SU-DHL-6 (cell line): ENCODE results near the gene EFNA1.

Source experiments
- H2AFZ ChIP-seq: fragments of 200-600 bp; sonication (generic); 2 replicates; pipeline ENCODE4 v1.6.1; 2014; ENCODE audit warnings: low read depth, mild to moderate bottlenecking, moderate library complexity, mixed read lengths, antibody characterized with exemption, low read length; ENCODE audit not compliant: severe bottlenecking
- H3F3A ChIP-seq: fragments of 200-600 bp; shearing (Covaris generic); 2 replicates; pipeline ENCODE4 v1.6.0; 2016; ENCODE audit warnings: antibody characterized with exemption, mild to moderate bottlenecking; ENCODE audit not compliant: insufficient read depth
- H3K27ac ChIP-seq: fragments of 200-600 bp; sonication (generic); 2 replicates; pipeline ENCODE4 v1.5.1; 2016; ENCODE audit warnings: low read depth, mild to moderate bottlenecking, low read length, moderate library complexity, mixed read lengths
- H3K27me3 ChIP-seq: fragments of 200-600 bp; sonication (generic), shearing (Covaris generic); 2 replicates; pipeline ENCODE4 v1.6.0; 2014; ENCODE audit warnings: mild to moderate bottlenecking, low read length
- H3K36me3 ChIP-seq: fragments of 200-600 bp; sonication (generic); 2 replicates; pipeline ENCODE4 v1.6.1; 2014; ENCODE audit warnings: mild to moderate bottlenecking, low read length, mixed read lengths
- H3K4me2 ChIP-seq: fragments of 300-600, 200-600 bp; shearing (Covaris generic), sonication (generic); 2 replicates; pipeline ENCODE4 v1.6.0; 2014; ENCODE audit warnings: low read length, low read depth, mild to moderate bottlenecking; ENCODE audit not compliant: poor library complexity, severe bottlenecking
- H3K4me3 ChIP-seq: fragments of 200-600 bp; sonication (generic); 2 replicates; pipeline ENCODE4 v1.5.1; 2014; ENCODE audit warnings: antibody characterized with exemption, low read length, mild to moderate bottlenecking, mixed read lengths; ENCODE audit not compliant: insufficient read depth, poor library complexity, severe bottlenecking
- H3K79me2 ChIP-seq: fragments of 200-600 bp; sonication (generic); 2 replicates; pipeline ENCODE4 v1.6.1; 2014; ENCODE audit warnings: mild to moderate bottlenecking, low read length, moderate library complexity; ENCODE audit not compliant: insufficient read depth
- H3K9ac ChIP-seq: fragments of 200-600 bp; sonication (generic); 2 replicates; pipeline ENCODE4 v1.7.0; 2014; ENCODE audit warnings: mild to moderate bottlenecking, low read length
- H3K9me2 ChIP-seq: fragments of 200-600 bp; sonication (generic); replicated peaks from 2 replicates; pipeline ENCODE4 v1.6.1; 2014; ENCODE audit warnings: low read length; ENCODE audit not compliant: insufficient read depth
- H3K9me3 ChIP-seq: fragments of 200-600 bp; sonication (generic); 2 replicates; pipeline ENCODE4 v1.6.1; 2014; ENCODE audit warnings: low read length, mixed read lengths; ENCODE audit not compliant: insufficient read depth
- H4K20me1 ChIP-seq: fragments of 200-600 bp; sonication (generic); 2 replicates; pipeline ENCODE4 v1.6.1; 2014; ENCODE audit warnings: low read depth, mild to moderate bottlenecking, antibody characterized with exemption, low read length, moderate library complexity, mixed read lengths
- EZH2phosphoT487 ChIP-seq: fragments of 200-600 bp; sonication (generic), shearing (Covaris generic); conservative IDR thresholded peaks from 2 replicates; pipeline ENCODE4 v1.6.1; 2018; ENCODE audit warnings: mild to moderate bottlenecking, antibody characterized with exemption, low read length, moderate library complexity, mixed read lengths

The EFNA1 gene

DNA sequence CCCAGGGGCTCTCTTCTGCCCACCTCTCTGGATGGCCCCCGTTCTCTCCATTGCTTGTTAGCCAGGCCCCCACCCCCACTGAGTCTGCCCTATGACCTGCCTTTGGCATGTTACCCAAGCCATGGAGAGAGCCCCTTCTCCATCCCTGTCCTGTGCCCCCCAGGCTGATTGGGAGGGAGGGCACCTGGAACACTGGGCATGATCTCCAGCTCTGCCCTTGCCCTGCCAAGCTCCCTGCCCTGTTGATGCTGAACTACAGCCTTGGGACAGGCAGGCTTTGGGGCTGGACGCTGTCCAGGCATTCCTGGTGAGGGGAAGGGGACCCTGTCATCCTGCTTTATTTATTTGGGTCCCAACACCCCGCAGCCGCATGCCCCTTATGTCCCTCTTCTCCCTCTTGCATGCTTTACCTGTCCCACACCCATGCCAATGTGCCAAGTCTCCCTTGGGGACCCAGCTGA, 56.7 kb downstream of the EFNA1 start:
- H3K4me3 ChIP-seq: no peak overlapping the region

More for the DNA sequence above, 56.7 kb downstream of the EFNA1 start:
- H4K20me1 ChIP-seq: no peaks in the 10 kb centered on the region
- H3K27ac ChIP-seq: no peak overlapping the region
- H2AFZ ChIP-seq: no peak overlapping the region
- H3K79me2 ChIP-seq: no peaks in the 10 kb centered on the region
- no peaks in the 10 kb centered on the region for H3K36me3 ChIP-seq
- H3K9ac ChIP-seq: no peak overlapping the region
- no peaks in the 10 kb centered on the region for H3K9me2 ChIP-seq
- no peak for TF ChIP-seq EZH2phosphoT487
- H3K27me3 ChIP-seq: no peaks in the 10 kb centered on the region
- no peaks in the 10 kb centered on the region for H3F3A ChIP-seq
- H3K4me2 ChIP-seq: no peak overlapping the region
- no peaks in the 10 kb centered on the region for H3K9me3 ChIP-seq
